NCI-H82 (cell line): ENCODE measurements around the gene SLC27A2.
"Not testable (repeated sequence)": the region's sequence is repeated elsewhere in the genome, so short reads cannot be mapped to it uniquely, and the experiment has no call there.

Source experiments
- DNase-seq: peaks from one replicate; lab custom pipeline; 2025; lab: John Stamatoyannopoulos, UW

SLC27A2 gene

DNA sequence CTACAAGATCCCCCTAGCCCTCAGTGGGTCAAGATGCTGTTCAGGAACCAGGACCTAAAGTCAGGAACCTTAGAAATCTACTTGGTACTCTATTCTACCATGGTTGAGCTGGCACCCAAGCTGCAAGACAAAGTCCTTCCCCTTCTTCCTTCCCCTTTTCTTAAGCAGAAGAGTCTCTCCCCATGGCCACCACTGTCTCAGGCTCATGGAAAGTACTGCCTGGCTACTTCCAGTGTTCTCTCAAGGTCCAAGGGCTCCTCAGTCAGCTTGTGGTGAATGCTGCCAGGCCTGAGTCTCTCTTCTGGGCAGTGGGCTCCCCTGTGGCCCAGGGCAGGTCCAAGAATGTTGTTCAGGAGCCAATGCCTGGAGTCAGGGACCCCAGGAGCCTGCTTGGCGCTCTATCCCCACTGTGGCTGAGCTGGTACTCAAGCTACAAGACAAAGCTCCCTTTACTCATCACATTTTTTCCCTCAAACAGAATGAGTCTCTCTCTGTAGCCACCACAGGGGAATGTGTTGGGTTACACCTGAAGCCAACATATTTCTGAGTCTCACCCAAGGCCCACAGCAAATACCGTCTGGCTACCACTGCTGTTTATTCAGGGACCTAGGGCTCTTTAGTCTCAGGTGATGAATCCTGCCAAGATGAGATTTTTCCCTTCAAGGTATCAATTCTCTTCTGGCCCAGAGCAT, 18.1 kb upstream of the SLC27A2 start:
- DNase-seq = no peak

DNA sequence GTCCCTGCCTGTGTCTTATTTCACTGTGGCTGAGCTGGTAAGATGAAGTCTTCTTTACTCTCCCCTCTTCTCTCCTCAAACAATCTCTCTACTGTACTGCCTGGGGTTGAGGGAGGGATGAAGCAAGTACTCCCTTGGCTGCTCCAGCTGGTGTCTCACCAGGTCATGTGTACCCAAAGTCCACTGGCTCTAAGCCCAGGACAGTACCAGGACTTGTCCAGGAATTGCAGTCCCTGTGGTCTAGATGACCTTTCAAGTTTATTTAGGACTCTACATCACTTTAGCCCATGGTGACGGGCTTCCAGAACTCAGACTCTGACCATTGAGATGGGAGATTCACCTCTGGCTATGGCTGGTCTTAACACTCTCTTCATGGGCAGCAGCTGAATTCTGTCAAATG, 17.5 kb upstream of the SLC27A2 start:
- no peak for DNase-seq

DNA sequence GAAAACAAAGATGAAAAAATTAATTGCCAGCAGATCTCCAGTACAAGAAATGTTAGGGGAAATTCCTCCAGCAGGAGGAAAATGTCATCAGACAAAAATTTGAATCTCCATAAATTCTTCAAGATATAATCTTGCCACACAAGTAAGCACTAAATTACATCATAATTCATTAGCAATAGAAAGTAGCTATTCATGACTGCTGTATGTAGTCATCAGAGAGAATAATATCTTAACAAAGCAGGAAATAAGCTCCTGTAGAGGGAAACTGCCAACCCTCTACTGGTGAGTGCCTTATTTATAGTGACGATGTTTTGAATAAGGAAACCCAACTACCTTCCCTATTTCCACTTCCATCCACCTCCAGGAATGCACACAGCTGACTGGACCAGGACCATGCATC, 15.8 kb upstream of the SLC27A2 start:
- no peak for DNase-seq

DNA sequence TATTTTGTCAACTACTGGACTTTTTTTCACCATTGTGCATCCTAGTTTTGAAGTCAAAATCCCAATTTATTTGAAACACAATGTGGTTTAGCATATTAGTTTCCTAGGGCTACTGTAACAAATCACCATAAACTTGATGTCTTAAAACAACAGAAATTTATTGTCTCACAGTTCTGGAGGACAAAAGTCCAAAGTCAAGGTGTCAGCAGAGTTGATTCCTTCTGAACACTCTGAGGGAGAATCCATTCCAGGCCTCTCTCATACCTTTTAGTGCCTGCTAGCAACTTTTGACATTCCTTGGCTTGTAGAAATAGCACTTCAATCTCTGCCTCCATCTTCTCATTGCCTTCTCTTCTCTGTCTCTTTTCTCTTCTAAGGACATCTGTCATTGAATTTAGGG, 14.9 kb upstream of the SLC27A2 start:
- DNase-seq = no peak

DNA sequence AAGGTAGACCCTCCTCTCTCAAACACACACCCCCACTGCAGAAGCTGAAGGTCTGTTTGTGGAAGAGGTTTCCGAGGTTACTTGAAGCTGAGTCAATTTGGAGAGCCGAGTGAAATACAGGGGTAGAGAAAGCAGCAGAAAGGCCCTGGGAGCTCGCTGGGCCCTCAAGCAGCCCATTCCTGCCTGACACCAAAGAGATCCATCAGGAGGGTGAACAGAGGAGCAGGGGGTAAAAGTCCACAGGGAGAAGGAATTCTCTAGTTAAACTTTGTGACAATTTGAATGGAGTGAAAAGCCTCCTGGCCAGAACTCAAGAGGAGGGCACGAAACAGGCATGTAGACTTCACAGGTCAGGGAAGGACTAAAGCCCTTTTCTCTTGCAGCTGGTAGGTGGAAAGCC, 13.6 kb upstream of the SLC27A2 start:
- no peak for DNase-seq

DNA sequence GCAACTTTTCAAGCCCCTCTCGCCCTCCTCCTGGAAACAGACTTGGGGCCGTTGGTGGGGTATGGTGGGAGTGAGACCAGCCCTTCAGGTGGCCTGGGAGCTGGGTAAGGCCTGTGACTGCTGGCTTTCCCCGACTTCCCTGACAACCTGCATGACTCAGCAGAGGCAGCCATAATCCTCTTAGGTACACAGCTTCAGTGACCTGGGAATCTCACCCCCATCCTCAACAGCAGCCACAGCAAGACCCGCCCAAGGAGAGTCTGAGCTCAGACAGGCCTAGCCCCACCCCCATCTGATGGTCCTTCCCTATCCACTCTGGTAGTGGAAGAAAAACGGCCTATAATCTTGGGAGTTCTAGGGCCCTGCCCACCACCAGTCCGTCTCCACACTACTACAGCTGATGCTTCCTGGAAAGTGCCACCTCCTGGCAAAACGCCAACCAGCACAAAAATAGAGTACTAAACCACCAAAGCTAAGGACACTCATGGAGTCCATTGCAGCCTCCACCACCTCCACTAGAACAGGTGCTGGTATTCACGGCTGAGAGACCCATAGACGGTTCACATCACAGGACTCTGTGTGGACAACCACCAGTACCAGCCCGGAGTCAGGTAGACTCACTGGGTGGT, 13.1 kb upstream of the SLC27A2 start:
- peak; percentile 82 for DNase-seq

DNA sequence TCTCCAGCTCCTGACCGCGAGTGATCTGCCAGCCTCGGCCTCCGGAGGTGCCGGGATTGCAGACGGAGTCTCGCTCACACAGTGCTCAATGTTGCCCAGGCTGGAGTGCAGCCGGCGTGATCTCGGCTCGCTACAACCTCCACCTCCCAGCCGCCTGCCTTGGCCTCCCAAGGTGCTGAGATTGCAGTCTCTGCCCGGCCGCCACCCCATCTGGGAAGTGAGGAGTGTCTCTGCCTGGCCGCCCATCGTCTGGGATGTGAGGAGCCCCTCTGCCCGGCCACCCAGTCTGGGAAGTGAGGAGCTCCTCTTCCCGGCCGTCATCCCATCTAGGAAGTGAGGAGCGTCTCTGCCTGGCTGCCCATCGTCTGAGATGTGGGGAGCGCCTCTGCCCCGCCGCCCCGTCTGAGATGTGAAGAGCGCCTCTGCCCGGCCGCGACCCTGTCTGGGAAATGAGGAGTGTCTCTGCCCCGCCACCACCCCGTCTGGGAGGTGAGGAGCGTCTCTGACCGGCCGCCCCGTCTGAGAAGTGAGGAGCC, 9.6 kb upstream of the SLC27A2 start:
- DNase-seq = not testable (repeated sequence)

DNA sequence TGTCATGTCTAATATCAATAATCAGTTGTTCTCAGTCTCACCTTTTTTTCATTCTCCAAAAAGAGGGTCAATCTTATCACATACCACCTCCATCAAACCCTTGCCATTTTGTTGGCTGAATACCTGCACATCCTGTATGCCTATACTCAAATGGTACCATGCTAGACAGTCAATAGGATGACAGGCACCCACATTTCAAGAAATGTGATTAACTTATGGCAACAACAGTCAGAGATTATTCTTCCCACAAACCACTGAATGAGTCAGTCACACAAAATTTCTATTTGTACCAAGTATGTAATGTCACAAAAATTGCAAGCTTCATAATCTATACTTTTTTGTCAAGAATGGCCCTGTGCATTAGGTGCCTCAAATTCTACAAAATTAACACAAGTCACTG, 5.1 kb upstream of the SLC27A2 start:
- DNase-seq = no peak

DNA sequence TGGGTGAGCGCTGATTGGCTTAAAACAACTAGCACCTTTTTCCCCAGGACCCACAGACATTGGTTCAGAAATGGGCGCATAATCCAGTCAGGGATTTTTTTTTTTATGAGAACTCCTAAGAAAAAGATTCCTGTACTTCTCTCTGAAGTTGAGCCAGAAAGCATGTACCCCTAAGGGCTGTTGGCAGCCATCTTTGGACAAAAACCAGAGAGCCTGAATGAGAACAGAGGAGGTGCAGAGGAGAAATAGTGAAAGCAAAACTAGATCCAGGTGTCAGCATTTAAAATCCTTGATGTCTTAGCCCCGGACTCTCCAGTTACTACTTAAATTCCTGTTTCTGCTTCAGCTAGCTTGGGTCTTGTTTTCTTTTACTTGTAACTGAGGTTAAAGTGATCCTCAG, 1.9 kb upstream of the SLC27A2 start:
- no peak for DNase-seq

DNA sequence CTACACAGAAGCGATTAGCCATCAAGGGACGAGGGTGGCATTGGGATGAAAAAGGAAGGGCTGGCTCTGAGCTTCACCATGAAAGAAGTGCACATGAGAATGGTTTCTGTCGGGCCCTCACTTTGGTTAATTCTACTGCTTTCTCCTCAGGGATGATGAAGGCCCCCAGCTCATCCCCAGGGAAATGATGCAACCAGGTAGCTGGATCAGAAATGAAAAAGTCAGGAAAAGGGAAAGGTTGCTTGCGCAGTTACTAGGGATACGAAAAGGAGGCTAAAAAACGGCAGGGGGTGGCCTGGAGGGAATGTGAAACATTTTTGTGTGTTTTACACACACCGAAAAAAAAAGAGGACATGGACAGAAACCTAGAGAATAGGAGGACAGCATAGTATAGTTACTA, 1.4 kb upstream of the SLC27A2 start:
- DNase-seq = no peak

DNA sequence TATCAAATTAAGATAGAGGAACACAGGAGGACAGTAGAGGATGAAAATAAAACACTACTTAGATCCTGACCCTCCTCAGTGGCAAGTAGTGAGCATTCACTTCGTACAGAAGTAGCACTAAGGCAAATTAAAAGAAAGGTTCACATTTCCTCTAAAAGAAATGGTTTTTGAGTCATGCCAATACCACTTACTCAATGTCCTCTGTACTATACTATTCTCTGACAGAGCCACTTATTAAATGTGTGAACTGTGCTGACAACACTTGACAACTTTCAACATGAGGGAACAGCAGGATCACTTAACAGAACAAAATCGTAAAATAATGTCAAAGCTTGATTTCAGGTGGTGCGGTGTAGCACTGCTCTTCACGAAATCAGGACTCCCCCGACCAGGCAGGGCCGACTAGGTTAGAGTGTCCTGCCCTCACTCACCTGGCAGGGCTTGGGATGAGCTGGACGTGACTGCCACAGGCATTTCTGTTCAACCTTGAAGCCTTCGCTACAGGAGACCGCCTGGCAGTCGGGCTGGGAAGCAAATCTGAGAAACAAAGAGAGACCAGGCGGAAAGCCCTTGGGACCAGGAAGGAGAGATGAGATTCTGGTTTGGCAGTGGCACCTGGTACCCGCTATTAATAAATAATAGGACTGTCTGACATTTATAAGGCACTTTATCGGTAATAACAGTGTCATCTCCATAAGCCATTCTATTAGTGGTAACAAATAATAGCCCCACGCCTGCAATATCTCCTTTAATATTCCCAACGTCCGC, 611 bp upstream of the SLC27A2 start:
- peak; percentile 19 for DNase-seq

DNA sequence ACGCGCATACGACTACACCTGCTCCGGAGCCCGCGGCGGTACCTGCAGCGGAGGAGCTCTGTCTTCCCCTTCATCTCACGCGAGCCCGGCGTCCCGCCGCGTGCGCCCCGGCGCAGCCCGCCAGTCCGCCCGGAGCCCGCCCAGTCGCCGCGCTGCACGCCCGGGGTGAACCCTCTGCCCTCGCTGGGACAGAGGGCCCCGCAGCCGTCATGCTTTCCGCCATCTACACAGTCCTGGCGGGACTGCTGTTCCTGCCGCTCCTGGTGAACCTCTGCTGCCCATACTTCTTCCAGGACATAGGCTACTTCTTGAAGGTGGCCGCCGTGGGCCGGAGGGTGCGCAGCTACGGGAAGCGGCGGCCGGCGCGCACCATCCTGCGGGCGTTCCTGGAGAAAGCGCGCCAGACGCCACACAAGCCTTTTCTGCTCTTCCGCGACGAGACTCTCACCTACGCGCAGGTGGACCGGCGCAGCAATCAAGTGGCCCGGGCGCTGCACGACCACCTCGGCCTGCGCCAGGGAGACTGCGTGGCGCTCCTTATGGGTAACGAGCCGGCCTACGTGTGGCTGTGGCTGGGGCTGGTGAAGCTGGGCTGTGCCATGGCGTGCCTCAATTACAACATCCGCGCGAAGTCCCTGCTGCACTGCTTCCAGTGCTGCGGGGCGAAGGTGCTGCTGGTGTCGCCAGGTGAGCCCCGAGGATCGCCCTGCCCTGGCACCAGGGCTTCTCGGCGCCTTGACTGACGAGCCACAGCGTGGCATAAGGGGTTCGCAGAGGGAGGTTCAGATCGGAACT, 420 bp downstream of the SLC27A2 start:
- DNase-seq = peak; percentile 49

DNA sequence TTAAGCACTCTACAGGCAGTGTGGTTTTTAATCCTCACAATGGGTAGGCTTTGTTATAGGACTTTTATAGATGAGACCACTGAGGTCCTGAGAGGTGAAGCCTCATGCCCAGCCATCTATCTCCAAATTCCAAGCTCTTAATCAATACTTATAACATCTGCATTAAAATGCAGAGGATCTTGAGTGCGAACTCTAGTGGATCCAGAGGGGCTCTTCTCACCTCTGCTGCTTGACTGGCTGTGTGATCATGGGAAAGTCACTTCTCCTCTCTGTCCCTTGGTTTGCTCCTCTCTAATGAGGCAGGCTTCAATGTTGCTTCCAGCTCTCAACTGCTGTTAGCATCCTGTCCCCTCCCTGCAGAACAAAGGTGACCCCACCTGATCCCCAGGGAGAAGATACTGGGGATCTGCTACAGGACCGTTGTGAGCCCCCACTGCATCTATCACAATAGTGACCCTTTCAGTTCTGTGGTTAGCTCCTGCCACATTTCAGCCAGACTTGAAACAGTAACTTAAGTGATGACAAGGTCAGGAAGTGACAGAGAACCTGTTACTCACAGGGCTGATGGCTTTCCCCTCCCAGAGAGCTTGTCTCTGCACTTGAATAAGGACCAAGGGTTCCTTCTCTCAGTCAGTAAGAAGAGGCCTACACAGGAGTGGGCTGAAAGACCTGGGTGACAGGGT, 1.3 kb downstream of the SLC27A2 start:
- no peak for DNase-seq

DNA sequence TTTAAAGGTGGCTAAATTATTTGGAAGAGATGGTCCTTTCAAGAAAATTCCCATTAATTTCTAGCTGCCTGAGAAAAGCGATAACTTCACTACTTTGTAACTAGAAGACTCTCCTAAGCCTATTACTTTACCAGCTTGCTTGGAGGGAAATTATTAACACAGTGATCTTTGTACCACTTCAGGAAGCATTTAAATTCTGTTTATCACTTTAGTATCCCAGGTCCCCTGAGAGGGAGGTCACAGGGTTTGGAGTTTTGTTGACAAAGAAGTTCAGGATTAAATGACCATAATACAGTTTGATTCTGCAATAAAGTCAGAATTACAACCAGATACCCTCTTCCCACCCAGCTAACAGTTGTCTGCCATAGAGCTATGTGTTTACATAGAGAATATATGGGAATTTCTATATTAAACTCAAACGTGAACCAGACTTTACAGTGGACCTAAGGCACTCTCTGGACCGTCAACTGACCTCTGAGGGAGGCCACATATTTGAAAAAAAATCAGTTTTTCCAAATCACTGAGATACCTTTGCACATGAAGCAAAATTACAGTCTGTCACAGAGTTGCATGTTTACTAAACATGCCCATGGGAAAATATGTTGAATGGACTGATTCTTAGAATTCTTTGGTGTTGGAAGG, 3.0 kb downstream of the SLC27A2 start:
- no peak for DNase-seq

DNA sequence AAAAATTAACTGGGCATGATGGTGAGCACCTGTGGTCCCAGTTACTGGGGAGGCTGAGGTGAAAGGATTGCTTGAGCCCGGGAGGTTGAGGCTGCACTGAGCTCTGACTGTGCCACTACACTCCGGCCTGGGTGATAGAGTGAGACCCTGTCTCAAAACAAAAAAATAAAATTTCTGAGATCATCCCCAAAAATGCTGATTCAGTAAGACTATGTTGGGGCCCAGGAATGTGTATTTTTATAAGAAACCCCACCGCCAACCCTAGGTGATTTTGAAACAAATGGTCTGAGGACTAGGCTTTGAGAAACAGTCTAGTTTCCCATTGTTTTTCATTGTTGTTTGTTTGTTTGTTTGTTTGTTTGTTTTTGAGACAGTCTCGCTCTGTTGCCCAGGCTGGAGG, 4.1 kb downstream of the SLC27A2 start:
- no peak for DNase-seq

DNA sequence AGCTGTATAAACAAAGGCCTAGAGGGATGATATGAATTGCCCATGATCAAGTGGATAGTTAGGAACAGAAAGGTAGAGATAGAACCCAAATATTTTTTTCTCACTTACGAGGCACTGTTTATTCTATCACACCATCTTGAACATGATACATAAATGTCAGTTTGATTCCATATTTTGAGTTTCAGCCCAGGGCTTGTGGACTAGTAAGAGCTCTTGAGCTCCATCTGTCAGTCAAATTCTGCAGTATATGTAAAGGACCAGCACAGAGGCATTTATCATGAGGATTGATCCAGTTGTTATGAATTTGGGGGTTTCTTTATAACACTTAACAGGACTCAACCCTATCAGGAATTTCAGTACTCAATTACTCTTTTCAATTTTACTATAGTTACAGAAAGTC, 4.8 kb downstream of the SLC27A2 start:
- DNase-seq = no peak

DNA sequence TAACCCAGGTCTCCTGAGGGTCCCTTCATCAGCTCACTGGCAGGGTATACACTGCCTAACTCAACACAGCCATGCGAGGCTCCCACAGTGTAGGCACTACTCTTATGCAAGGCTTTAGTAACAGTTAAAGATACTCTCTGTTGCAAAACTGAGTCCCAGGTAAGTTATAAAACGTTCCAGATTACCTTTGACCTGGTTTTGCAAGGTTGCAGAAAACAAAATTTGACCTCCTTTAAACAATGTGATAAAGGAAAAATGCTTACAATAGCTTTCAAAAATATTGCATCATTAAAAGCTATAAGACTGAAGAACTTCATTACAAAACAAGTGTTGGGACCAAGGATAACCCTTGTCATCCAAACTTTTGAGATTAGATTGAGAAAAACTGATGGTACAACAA, 5.5 kb downstream of the SLC27A2 start:
- no peak for DNase-seq

DNA sequence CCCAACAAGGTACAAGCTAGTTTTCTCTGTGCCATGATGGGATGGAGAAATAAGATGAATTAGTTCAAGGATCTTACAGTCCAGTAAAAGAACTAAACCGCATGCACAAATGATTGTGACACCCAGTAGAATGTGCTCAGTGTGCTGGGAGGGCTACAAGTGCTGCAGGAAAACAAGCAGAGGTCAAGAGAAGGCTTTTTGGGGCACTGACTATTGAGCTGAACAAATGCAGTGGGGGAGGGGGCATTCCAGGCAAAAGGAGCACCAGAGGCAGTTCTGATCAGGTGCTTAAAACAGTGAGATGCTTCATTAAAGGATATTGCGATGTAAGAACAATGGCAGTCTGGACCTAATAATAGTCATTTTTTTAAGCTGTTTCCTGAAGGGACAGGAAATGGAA, 6.0 kb downstream of the SLC27A2 start:
- no peak for DNase-seq

DNA sequence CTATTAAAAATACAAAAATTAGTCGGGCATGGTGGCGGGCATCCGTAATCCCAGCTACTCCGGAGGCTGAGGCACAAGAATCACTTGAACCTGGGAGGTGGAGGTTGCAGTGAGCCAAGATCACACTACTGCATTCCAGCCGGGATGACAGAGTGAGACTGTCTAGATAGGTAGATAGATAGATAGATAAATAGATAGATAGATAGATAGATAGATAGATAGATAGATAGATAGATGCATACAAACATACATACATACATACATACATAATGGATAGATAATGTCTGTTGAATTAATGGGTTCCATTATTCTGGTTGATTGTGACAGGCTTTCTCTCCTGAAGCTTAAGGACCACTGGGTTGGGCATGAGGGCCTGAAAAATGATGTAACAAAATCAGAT, 6.8 kb downstream of the SLC27A2 start:
- not testable (repeated sequence) for DNase-seq

DNA sequence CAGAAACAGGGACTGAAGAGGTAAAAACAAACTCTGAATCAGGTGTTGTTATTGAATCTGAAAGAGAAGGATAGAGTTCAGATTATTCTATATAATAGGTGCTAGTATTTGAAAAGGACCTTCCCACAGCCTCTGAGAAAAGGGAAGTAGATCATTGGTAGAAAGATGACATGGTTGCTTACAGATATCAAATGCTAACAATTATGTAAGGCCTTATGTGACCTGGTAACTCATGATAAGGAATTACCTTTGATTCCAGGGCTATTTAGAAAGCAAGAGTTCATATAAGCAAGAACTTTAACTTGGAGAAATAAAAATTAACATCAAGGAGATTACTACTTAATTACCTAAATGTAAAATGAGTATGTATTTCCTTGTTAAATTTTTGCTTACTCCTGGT, 7.6 kb downstream of the SLC27A2 start:
- no peak for DNase-seq

DNA sequence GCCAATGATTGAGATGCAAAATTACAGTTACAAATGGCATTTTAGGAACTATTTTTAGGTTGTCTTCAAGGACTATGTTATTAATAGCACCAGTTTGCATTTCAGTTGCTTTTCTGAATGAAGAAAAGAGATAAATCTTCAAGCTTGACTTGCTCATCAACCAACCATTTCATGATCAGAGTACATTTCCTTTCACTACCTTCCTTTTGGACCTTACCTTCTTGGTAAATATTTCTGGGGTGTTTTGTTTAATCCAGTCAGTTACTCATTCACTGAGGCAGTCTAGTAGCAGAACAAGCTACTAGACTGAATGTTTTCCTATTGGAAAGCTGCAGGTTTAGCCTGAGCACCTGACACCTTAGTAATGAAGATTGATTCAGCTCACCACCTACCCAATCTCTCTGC, 8.2 kb downstream of the SLC27A2 start:
- DNase-seq = no peak
